PC-3 (cell line): ENCODE results near the gene RPL5. TPM values are rescaled to one million over a fixed set of nuclear protein-coding genes. Genes with fewer than 3 reads are reported as not detected.

Source experiments
- ATAC-seq: fragments of 200-7000 bp; cut with Tn5 transposase; 2 replicates; pipeline ENCODE4 v1.9.1; 2020; ENCODE audit warnings: mild to moderate bottlenecking, moderate library complexity
- BruUV-seq: library from RNA; stranded (reverse); fragments of 400-500 nt; replicated peaks from 2 replicates; lab custom pipeline; 2021; lab: Mats Ljungman, UMichigan
- CTCF ChIA-PET: fragments of 300-600 bp; sonication (Branson Sonifier 250); formaldehyde crosslinking; loops from one replicate; lab custom pipeline; 2022; ENCODE audit warnings: antibody characterized with exemption; lab: Charles Lee
- POLR2A ChIA-PET: fragments of 300-600 bp; sonication (Branson Sonifier 250); formaldehyde crosslinking; loops from one replicate; lab custom pipeline; 2022; ENCODE audit warnings: antibody characterized with exemption; ENCODE audit not compliant: unreplicated experiment; lab: Charles Lee
- DNase-seq: peaks from one replicate; pipeline ENCODE4 v3.0.0-alpha.2; 2015
- H2AFZ ChIP-seq: fragments of 300-600 bp; sonication (generic); 2 replicates; pipeline ENCODE4 v1.6.0; 2016; ENCODE audit warnings: antibody characterized with exemption, low read length
- H3F3A ChIP-seq: fragments of 300-600 bp; sonication (generic); one replicate; pipeline ENCODE4 v1.6.0; 2017; ENCODE audit warnings: antibody characterized with exemption, low read length, control low read depth, mild to moderate bottlenecking; ENCODE audit not compliant: unreplicated experiment
- H3K27ac ChIP-seq: fragments of 300-600 bp; sonication (generic); 2 replicates; pipeline ENCODE4 v1.5.1; 2016; ENCODE audit warnings: mild to moderate bottlenecking, low read length
- H3K27me3 ChIP-seq: fragments of 300-600 bp; sonication (generic); 2 replicates; pipeline ENCODE4 v1.6.1; 2016; ENCODE audit warnings: low read length, mixed read lengths
- H3K36me3 ChIP-seq: fragments of 300-600 bp; sonication (generic); 2 replicates; pipeline ENCODE4 v1.6.1; 2016; ENCODE audit warnings: low read depth, mixed run types, low read length, mixed read lengths
- H3K4me1 ChIP-seq: fragments of 300-600 bp; sonication (generic); 2 replicates; pipeline ENCODE4 v1.5.1; 2016; ENCODE audit warnings: low read length; ENCODE audit not compliant: insufficient read depth
- H3K4me2 ChIP-seq: fragments of 300-600 bp; sonication (generic); 2 replicates; pipeline ENCODE4 v1.6.0; 2016; ENCODE audit warnings: low read length
- H3K4me3 ChIP-seq: fragments of 300-600 bp; sonication (generic); 2 replicates; pipeline ENCODE4 v1.5.1; 2016; ENCODE audit warnings: mild to moderate bottlenecking, low read length, mixed read lengths
- H3K79me2 ChIP-seq: fragments of 300-600 bp; sonication (generic); 2 replicates; pipeline ENCODE4 v1.6.1; 2017; ENCODE audit warnings: low read length, mixed read lengths
- H3K9ac ChIP-seq: fragments of 300-600 bp; sonication (generic); 2 replicates; pipeline ENCODE4 v1.6.0; 2016; ENCODE audit warnings: mild to moderate bottlenecking, low read length
- H3K9me2 ChIP-seq: fragments of 300-600 bp; sonication (generic); replicated peaks from 2 replicates; pipeline ENCODE4 v1.6.1; 2016; ENCODE audit warnings: mixed run types, low read length, mixed read lengths
- H3K9me3 ChIP-seq: fragments of 300-600 bp; sonication (generic); 2 replicates; pipeline ENCODE4 v1.6.1; 2016; ENCODE audit warnings: low read length, mixed read lengths
- H4K20me1 ChIP-seq: fragments of 300-600 bp; sonication (generic); 2 replicates; pipeline ENCODE4 v1.6.1; 2016; ENCODE audit warnings: low read length, mixed read lengths
- EZH2 ChIP-seq: fragments of 300-600 bp; sonication (generic); IDR thresholded peaks from one replicate; pipeline ENCODE4 v1.6.1; 2017; ENCODE audit warnings: antibody characterized with exemption, mild to moderate bottlenecking, low read length; ENCODE audit not compliant: unreplicated experiment
- EZH2phosphoT487 ChIP-seq: fragments of 300-600 bp; sonication (generic); IDR thresholded peaks from 2 replicates; pipeline ENCODE4 v1.6.1; 2018; ENCODE audit warnings: mild to moderate bottlenecking, antibody characterized with exemption, low read length, borderline replicate concordance
- intact Hi-C: fragments of 100-400 bp; cut with micrococcal nuclease; formaldehyde crosslinking; loops from 2 replicates; pipeline ENCODE4 v1.9.0; 2023
- total RNA-seq: library from RNA; depleted of rRNA; stranded (reverse); fragments of >200 nt; gene quantifications from 2 replicates; pipeline ENCODE4 v1.2.3, GENCODE V29; 2014
- TF ChIP-seq, protein P1 (sequence below): fragments of 300-600 bp; sonication (generic); conservative IDR thresholded peaks from 2 replicates; pipeline ENCODE4 v1.5.1; 2017; ENCODE audit warnings: antibody characterized with exemption, low read depth, mild to moderate bottlenecking, low read length

The RPL5 gene
- total RNA-seq, 1 experiment from 2014 or later = 1,285 TPM

DNA sequence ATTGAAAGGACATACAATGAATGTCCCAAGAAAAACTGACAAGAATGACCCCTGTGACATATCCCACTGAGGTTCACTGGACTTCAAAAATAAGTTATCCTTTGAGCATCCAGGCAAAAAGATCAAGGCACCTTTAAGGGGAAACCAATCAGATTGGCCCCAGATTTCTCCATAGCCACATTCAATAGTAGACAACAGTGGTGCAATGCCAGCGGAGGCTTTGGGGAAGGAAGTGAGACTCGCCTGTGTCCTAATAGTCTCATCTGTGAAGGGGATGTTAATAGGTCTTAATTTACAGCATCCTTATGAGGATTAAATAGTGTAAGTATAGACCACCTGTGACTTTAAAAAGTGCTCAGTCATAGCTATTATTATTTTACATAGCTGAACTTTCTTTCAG, 21.5 kb downstream of the RPL5 start:
- H3F3A ChIP-seq = no peaks in the 10 kb centered on the region
- no peaks in the 10 kb centered on the region for H3K9me3 ChIP-seq
- DNase-seq (no peak), ATAC-seq (no peak)
- no peaks in the 10 kb centered on the region for H3K36me3 ChIP-seq
- intact Hi-C loops = no loop called here
- BruUV-seq = no TSS peak
- no peak overlapping the region for H3K9ac ChIP-seq
- no peak overlapping the region for H2AFZ ChIP-seq
- ChIA-PET POLR2A (interaction anchor here (0.6 kb wide), 1 partner anchor 80 kb away, joined by 3 read pairs; no protein-coding TSS in a partner anchor), CTCF (no interaction called here)
- H4K20me1 ChIP-seq = no peaks in the 10 kb centered on the region
- H3K4me2 ChIP-seq = no peak overlapping the region
- no peak overlapping the region for H3K27ac ChIP-seq
- no peaks in the 10 kb centered on the region for H3K27me3 ChIP-seq
- no peaks in the 10 kb centered on the region for H3K9me2 ChIP-seq
- no peaks in the 10 kb centered on the region for H3K4me1 ChIP-seq
- H3K4me3 ChIP-seq = no peak overlapping the region
- TF ChIP-seq, protein P1, sequence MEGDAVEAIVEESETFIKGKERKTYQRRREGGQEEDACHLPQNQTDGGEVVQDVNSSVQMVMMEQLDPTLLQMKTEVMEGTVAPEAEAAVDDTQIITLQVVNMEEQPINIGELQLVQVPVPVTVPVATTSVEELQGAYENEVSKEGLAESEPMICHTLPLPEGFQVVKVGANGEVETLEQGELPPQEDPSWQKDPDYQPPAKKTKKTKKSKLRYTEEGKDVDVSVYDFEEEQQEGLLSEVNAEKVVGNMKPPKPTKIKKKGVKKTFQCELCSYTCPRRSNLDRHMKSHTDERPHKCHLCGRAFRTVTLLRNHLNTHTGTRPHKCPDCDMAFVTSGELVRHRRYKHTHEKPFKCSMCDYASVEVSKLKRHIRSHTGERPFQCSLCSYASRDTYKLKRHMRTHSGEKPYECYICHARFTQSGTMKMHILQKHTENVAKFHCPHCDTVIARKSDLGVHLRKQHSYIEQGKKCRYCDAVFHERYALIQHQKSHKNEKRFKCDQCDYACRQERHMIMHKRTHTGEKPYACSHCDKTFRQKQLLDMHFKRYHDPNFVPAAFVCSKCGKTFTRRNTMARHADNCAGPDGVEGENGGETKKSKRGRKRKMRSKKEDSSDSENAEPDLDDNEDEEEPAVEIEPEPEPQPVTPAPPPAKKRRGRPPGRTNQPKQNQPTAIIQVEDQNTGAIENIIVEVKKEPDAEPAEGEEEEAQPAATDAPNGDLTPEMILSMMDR = no peak
- no peak for TF ChIP-seq EZH2phosphoT487
- no peaks in the 10 kb centered on the region for H3K79me2 ChIP-seq

DNA sequence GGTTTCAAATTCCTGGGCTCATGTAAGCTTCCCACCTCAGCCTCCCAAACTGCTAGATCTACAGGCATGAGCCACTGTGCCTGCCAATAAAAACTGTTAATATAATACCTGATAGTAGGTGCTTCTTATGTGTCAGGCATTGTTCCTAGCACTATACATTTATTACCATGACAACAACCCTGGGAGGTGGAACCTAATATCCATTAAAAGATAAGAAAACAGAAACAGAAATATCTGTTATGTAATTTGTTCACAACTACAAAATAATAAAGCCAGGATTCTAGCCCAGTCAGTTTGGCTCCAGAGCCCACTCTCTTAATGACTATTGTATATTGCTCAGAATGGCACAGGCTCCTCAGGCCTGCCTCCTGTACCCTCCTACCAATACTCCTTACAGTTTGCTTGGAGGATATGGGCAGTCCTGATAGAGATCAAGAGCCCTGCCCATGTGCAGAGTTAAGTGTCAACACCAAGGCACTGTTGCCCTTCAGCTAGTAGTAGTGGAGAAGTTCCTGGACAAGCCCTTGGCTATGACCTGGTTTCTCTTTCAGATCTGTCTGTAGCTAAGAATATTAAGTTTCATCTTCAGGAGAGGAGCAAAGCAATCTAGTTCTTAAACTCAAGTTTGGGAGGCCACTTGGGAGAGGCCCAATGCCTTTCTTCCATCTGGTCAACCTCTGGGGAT, 22.4 kb downstream of the RPL5 start:
- Histone ChIP-seq H3K4me1 (peaks cover 2% of the 10 kb centered on the region; the same call in 1 of the 2 replicates), H3K9ac (no peak overlapping the region), H4K20me1 (no peaks in the 10 kb centered on the region), H3K27me3 (no peaks in the 10 kb centered on the region), H3K9me2 (no peaks in the 10 kb centered on the region), H2AFZ (no peak overlapping the region), H3F3A (no peaks in the 10 kb centered on the region), H3K4me3 (no peak overlapping the region), H3K27ac (no peak overlapping the region), H3K79me2 (no peaks in the 10 kb centered on the region), H3K9me3 (no peaks in the 10 kb centered on the region), H3K4me2 (no peak overlapping the region), H3K36me3 (no peaks in the 10 kb centered on the region)
- no TSS peak for BruUV-seq
- no peak for TF ChIP-seq EZH2phosphoT487
- no peak for TF ChIP-seq EZH2
- TF ChIP-seq, protein P1 = no peak
- POLR2A ChIA-PET = no interaction called here
- no peak for DNase-seq
- intact Hi-C loops = no loop called here
- CTCF ChIA-PET = no interaction called here
- ATAC-seq = no peak

DNA sequence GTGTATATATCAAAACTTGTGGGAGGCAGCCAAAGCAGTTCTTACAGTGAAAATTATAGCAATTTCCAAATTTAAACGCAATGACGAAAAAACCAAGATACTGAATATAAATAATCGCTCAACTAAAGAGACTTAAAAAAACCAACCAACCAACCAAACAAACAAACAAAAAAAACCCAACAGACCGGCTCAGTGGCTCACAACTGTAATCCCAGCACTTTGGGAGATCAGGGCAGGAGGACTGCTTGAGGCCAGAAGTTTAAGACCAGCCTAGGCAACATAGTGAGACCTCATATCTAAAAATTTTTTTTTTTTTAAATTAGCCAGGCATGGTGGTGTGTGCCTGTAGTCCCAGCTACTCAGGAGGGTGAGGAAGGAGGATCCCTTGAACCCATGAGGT, 23.4 kb downstream of the RPL5 start:
- POLR2A ChIA-PET = no interaction called here
- CTCF ChIA-PET = no interaction called here
- intact Hi-C loops = no loop called here
- Histone ChIP-seq H3K4me1 (peaks cover 6% of the 10 kb centered on the region; the same call in 1 of the 2 replicates), H4K20me1 (no peaks in the 10 kb centered on the region), H3K36me3 (no peaks in the 10 kb centered on the region), H3K4me3 (no peak overlapping the region), H3K27ac (no peak overlapping the region), H3F3A (no peaks in the 10 kb centered on the region), H3K79me2 (no peaks in the 10 kb centered on the region), H3K27me3 (no peaks in the 10 kb centered on the region), H3K9ac (no peak overlapping the region), H2AFZ (no peak overlapping the region), H3K9me2 (no peaks in the 10 kb centered on the region), H3K4me2 (no peak overlapping the region), H3K9me3 (no peaks in the 10 kb centered on the region)
- ATAC-seq = no peak
- TF ChIP-seq, protein P1 = no peak
- TF ChIP-seq EZH2phosphoT487 (no peak), EZH2 (no peak)
- no peak for DNase-seq
- BruUV-seq = no TSS peak
